K562 (cell line): ENCODE measurements around the gene NAA15. TPM values are rescaled to one million over a fixed set of nuclear protein-coding genes. Genes with fewer than 3 reads are reported as not detected.

Source experiments
- ATF7 ChIP-seq: fragments of 450-650 bp; IDR thresholded peaks from 2 replicates; pipeline ENCODE4 v1.7.1; 2014; ENCODE audit warnings: mild to moderate bottlenecking, moderate library complexity
- CAMTA2 ChIP-seq: fragments of 250-450 bp; sonication (Bioruptor Pico); conservative IDR thresholded peaks from 2 replicates; pipeline ENCODE4 v1.5.1; 2022
- CBX3 ChIP-seq, 2 experiments: IDR thresholded peaks; 1 replicate in 1 of 2; 2 replicates in 1 of 2; pipeline ENCODE4 v1.6.1; 2012; ENCODE audit warnings: inconsistent platforms in 2 of 2, low read length in 2 of 2, borderline replicate concordance in 1 of 2, control low read depth in 1 of 2
- DACH1 ChIP-seq: fragments of 450-650 bp; IDR thresholded peaks from 2 replicates; pipeline ENCODE4 v1.6.1; 2018; ENCODE audit not compliant: partially characterized antibody
- DMBX1 ChIP-seq: fragments of 250-450 bp; sonication (Bioruptor Pico); IDR thresholded peaks from 2 replicates; pipeline ENCODE4 v1.8.0; 2022; ENCODE audit warnings: inconsistent platforms, mild to moderate bottlenecking, moderate library complexity, borderline replicate concordance
- DNMT1 ChIP-seq: fragments of 450-650 bp; IDR thresholded peaks from 2 replicates; pipeline ENCODE4 v1.6.1; 2016; ENCODE audit warnings: antibody characterized with exemption, mild to moderate bottlenecking
- ERF ChIP-seq: fragments of 450-650 bp; formaldehyde crosslinking; IDR thresholded peaks from 2 replicates; pipeline ENCODE4 v1.4.0; 2020; ENCODE audit warnings: mild to moderate bottlenecking, mixed read lengths
- FIP1L1 ChIP-seq: fragments of 200-400 bp; formaldehyde crosslinking; IDR thresholded peaks from 2 replicates; pipeline ENCODE4 v1.6.1; 2018; ENCODE audit warnings: mild to moderate bottlenecking, low read depth, low read length; ENCODE audit not compliant: poor library complexity, severe bottlenecking
- FOXM1 ChIP-seq, 2 experiments: fragments of 450-650 bp in 1 of 2; sonication (generic) in 1 of 2; formaldehyde crosslinking in 1 of 2; IDR thresholded peaks; 2 replicates each; pipeline versions ENCODE4 v1.6.1 to v1.9.0; 2017 to 2022; ENCODE audit warnings: low read depth in 2 of 2, mild to moderate bottlenecking in 2 of 2, missing genetic modification reagents in 1 of 2, moderate library complexity in 1 of 2
- KLF6 ChIP-seq: fragments of 250-450 bp; sonication (Bioruptor Pico); IDR thresholded peaks from 2 replicates; pipeline ENCODE4 v1.4.0; 2020; ENCODE audit warnings: mild to moderate bottlenecking, moderate library complexity, borderline replicate concordance
- MIER1 ChIP-seq: fragments of 450-650 bp; IDR thresholded peaks from 2 replicates; pipeline ENCODE4 v1.6.1; 2016; ENCODE audit warnings: antibody characterized with exemption, mild to moderate bottlenecking, low read depth
- MYBL2 ChIP-seq, 2 experiments: fragments of 450-650 bp in 1 of 2; sonication (generic) in 1 of 2; formaldehyde crosslinking in 1 of 2; IDR thresholded peaks; 2 replicates each; pipeline versions ENCODE4 v1.6.1 to v1.8.1; 2017 to 2022; ENCODE audit warnings: borderline replicate concordance in 1 of 2, inconsistent platforms in 1 of 2, low read depth in 1 of 2, mild to moderate bottlenecking in 1 of 2, missing genetic modification reagents in 1 of 2, moderate library complexity in 1 of 2
- PCBP1 ChIP-seq: fragments of 200-400 bp; formaldehyde crosslinking; IDR thresholded peaks from 2 replicates; pipeline ENCODE4 v1.6.1; 2018; ENCODE audit warnings: mild to moderate bottlenecking, low read depth, low read length; ENCODE audit not compliant: poor library complexity, severe bottlenecking
- RFX7 ChIP-seq: fragments of 250-450 bp; sonication (Bioruptor Pico); IDR thresholded peaks from 2 replicates; pipeline ENCODE4 v1.5.1; 2021; ENCODE audit warnings: mild to moderate bottlenecking
- SREBF1 ChIP-seq: fragments of 150-350 bp; IDR thresholded peaks from 2 replicates; pipeline ENCODE4 v1.6.1; 2014; ENCODE audit warnings: antibody characterized with exemption, low read depth, low read length, borderline replicate concordance
- SRSF7 ChIP-seq: fragments of 200-400 bp; formaldehyde crosslinking; optimal IDR thresholded peaks from 2 replicates; pipeline ENCODE3; 2017; ENCODE audit warnings: mild to moderate bottlenecking, low read depth, low read length
- TAF15 ChIP-seq: fragments of 200-400 bp; formaldehyde crosslinking; IDR thresholded peaks from 2 replicates; pipeline ENCODE4 v1.6.1; 2017; ENCODE audit warnings: mild to moderate bottlenecking, low read depth, low read length, moderate library complexity
- TCFL5 ChIP-seq: fragments of 250-450 bp; sonication (Bioruptor Pico); conservative IDR thresholded peaks from 2 replicates; pipeline ENCODE4 v1.6.1; 2021; ENCODE audit warnings: mild to moderate bottlenecking, moderate library complexity, matching md5 sums
- ZNF121 ChIP-seq: sonication (generic); formaldehyde crosslinking; conservative IDR thresholded peaks from 2 replicates; pipeline ENCODE4 v1.8.0; 2022; ENCODE audit warnings: missing genetic modification reagents
- ZNF174 ChIP-seq: fragments of 250-450 bp; sonication (Bioruptor Pico); IDR thresholded peaks from 2 replicates; pipeline ENCODE4 v1.4.0; 2020; ENCODE audit warnings: mild to moderate bottlenecking
- ZNF232 ChIP-seq: sonication (generic); formaldehyde crosslinking; IDR thresholded peaks from 2 replicates; pipeline ENCODE4 v1.8.0; 2022; ENCODE audit warnings: mild to moderate bottlenecking, missing genetic modification reagents
- ZNF24 ChIP-seq: fragments of 450-650 bp; IDR thresholded peaks from 2 replicates; pipeline ENCODE4 v1.6.1; 2016
- ZNF551 ChIP-seq: fragments of 250-450 bp; sonication (Bioruptor Pico); IDR thresholded peaks from 2 replicates; pipeline ENCODE4 v1.5.0; 2021; ENCODE audit warnings: mild to moderate bottlenecking, moderate library complexity
- ZNF57 ChIP-seq: fragments of 450-650 bp; formaldehyde crosslinking; IDR thresholded peaks from 2 replicates; pipeline ENCODE4 v1.4.0; 2020; ENCODE audit warnings: mild to moderate bottlenecking, moderate library complexity
- polyA plus RNA-seq, 8 experiments: library from polyadenylated mRNA; depleted of rRNA in 4 of 8; stranded (reverse) in 5 of 8; unstranded in 3 of 8; fragments of >200 nt; fragmentation: Nextera tagmentation in 2 of 8; fragmentation: Illumina TruSeq in 1 of 8; extraction: Ambion mirVana in 2 of 8; extraction: Trizol in 1 of 8; gene quantifications; 2 replicates each; pipeline versions ENCODE4 v1.2.1 to v1.2.3, GENCODE V29; 2011 to 2014; ENCODE audit warnings: inconsistent platforms in 1 of 8, missing spikeins in 1 of 8
- total RNA-seq, 7 experiments: library from RNA; depleted of rRNA in 6 of 7; stranded (reverse); fragments of >200 nt in 6 of 7; fragmentation: Illumina TruSeq in 2 of 7; extraction: Trizol in 2 of 7; gene quantifications; 2 replicates each; pipeline versions ENCODE4 v1.2.1 to v1.2.3, GENCODE V29; 2011 to 2021; ENCODE audit warnings: low replicate concordance in 1 of 7
- TF ChIP-seq, protein P1 (sequence below): fragments of 250-450 bp; sonication (Bioruptor Pico); IDR thresholded peaks from 2 replicates; pipeline ENCODE4 v1.8.0; 2022; ENCODE audit warnings: inconsistent platforms, mild to moderate bottlenecking, moderate library complexity, borderline replicate concordance
- TF ChIP-seq, protein P2 (sequence below): fragments of 250-450 bp; sonication (Bioruptor Pico); IDR thresholded peaks from 2 replicates; pipeline ENCODE4 v1.8.0; 2021; ENCODE audit warnings: moderate library complexity, mild to moderate bottlenecking, inconsistent platforms
- TF ChIP-seq, protein P3 (sequence below): fragments of 450-650 bp; IDR thresholded peaks from 2 replicates; pipeline ENCODE4 v1.6.1; 2016; ENCODE audit warnings: low read depth, mild to moderate bottlenecking, moderate library complexity

Gene NAA15
- total and polyA plus RNA-seq, 9 of the 15 experiments (the other 6 are each of a cell fraction or from before 2014, with no cell fraction given) = 37.8 to 117 (median 63.2) TPM

DNA sequence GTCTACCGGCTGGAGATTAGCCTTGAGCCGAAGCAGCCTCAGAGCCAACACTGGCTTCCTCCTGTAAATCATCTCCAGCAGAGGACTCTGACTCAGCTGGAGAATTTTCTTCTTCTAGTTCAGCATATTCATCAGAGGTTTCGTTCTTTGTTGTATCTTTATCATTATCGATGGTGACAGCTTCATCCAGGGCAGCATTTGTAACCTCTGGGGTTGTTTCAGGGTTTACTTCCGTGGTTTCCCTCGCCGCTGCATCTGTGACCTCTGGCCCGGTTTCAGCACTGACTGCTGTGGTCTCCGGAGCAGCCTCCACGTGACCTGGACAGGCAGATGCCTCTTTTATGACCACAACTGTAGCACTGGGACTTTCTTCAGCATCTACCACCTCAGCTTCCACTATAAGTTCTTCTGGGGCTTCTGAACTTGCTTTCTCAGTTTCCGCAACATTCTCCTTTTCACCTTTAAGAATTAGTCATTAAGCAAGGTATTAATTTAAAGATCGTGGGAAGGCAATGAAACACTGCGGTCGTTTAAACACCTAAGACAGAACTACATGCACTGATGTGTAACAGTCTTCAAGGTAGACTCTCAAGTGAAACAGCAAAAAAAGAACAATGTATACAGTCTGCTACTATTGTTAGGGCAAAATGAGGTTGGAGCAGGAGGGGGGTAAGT is 34.6 kb upstream of the NAA15 start (continued):
- TF ChIP-seq, protein P1, sequence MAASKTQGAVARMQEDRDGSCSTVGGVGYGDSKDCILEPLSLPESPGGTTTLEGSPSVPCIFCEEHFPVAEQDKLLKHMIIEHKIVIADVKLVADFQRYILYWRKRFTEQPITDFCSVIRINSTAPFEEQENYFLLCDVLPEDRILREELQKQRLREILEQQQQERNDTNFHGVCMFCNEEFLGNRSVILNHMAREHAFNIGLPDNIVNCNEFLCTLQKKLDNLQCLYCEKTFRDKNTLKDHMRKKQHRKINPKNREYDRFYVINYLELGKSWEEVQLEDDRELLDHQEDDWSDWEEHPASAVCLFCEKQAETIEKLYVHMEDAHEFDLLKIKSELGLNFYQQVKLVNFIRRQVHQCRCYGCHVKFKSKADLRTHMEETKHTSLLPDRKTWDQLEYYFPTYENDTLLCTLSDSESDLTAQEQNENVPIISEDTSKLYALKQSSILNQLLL (CRISPR knock-in tag) = no peak
- no peak for TF ChIP-seq ZNF57 (CRISPR knock-in tag)
- TF ChIP-seq RFX7 (CRISPR knock-in tag) = no peak
- no peak for TF ChIP-seq TCFL5 (CRISPR knock-in tag)
- no peak for TF ChIP-seq ZNF232
- peak; percentile 47; the same call in 1 of the 2 replicates for TF ChIP-seq FOXM1 (IDR thresholded peaks at IDR 0.05; ENCODE audit: low read depth)
- TF ChIP-seq FOXM1 (CRISPR knock-in tag; IDR thresholded peaks at IDR 0.05; ENCODE audit: low read depth) = no peak
- TF ChIP-seq MIER1 = no peak
- TF ChIP-seq DNMT1 = no peak
- TF ChIP-seq, protein P2, sequence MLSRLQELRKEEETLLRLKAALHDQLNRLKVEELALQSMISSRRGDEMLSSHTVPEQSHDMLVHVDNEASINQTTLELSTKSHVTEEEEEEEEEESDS (CRISPR knock-in tag) = no peak
- TF ChIP-seq ERF (CRISPR knock-in tag) = no peak
- no peak for TF ChIP-seq PCBP1
- peak; percentile 73 for TF ChIP-seq ATF7
- TF ChIP-seq ZNF174 = no peak
- no peak for TF ChIP-seq ZNF24
- TF ChIP-seq ZNF121 (CRISPR knock-in tag) = no peak
- no peak for TF ChIP-seq CAMTA2
- TF ChIP-seq SREBF1 = no peak
- no peak for TF ChIP-seq SRSF7
- no peak for TF ChIP-seq MYBL2 (IDR thresholded peaks at IDR 0.05; ENCODE audit: low read depth)
- no peak for TF ChIP-seq MYBL2 (CRISPR knock-in tag; IDR thresholded peaks at IDR 0.05; ENCODE audit: borderline replicate concordance)
- no peak for TF ChIP-seq KLF6
- no peak for TF ChIP-seq FIP1L1
- TF ChIP-seq DMBX1 (CRISPR knock-in tag) = peak; percentile 53; the same call in 1 of the 2 replicates
- no peak for TF ChIP-seq TAF15
- peak in 1 of 2 experiments; percentile 63; a peak in 1 of 3 replicates for TF ChIP-seq CBX3 (IDR thresholded peaks at IDR 0.05; ENCODE audit: borderline replicate concordance in 1 of 2, low read length in 2 of 2)
- peak; percentile 43 for TF ChIP-seq DACH1
- no peak for TF ChIP-seq ZNF551 (CRISPR knock-in tag)
- TF ChIP-seq, protein P3, sequence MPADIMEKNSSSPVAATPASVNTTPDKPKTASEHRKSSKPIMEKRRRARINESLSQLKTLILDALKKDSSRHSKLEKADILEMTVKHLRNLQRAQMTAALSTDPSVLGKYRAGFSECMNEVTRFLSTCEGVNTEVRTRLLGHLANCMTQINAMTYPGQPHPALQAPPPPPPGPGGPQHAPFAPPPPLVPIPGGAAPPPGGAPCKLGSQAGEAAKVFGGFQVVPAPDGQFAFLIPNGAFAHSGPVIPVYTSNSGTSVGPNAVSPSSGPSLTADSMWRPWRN = peak; percentile 86
